ENCODE data around the gene IRF6.

IRF6 gene

DNA sequence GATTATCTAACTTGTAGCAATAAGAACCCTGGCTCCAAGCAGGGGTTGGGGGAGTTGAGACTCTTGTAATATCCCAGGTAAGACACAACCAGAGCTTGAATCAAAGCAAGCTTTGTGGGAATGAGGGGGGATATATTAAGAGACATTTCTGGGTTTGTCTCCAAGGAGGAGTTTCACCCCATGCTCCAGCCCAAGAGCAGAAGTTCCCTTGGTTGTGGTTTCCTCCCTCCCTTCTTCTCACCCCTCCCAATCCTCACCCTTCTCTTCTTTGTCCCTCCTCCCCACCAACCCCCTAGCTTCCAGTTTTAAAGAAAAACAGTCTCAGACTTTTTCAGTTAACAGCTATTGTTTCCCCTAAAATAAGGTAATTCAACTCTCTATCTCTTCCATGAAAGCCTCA lies 38.2 kb downstream of the IRF6 start:
- H3K4me1 ChIP-seq (ENCODE audit: control extremely low read depth in 1 of 4, control insufficient read depth in 4 of 4, insufficient read depth in 4 of 4, low read length in 3 of 4): peaks cover 26 to 67% (median 53%) of the 10 kb centered on the region in 4 experiments
- ChIA-PET CTCF (interaction anchor here (1.1 to 5.2 kb wide), 6 partner anchors 10 to 203 kb away, joined by 3 to 54 read pairs (median 4); partner anchors contain the start of gene TRAF3IP3), POLR2A (interaction anchor here (0.8 kb wide), 1 partner anchor 13 kb away, joined by 3 read pairs; no protein-coding TSS in a partner anchor)
- H3K27me3 ChIP-seq (replicated peaks in 2 of 5; ENCODE audit: control insufficient read depth in 4 of 5, insufficient read depth in 5 of 5, low read length in 4 of 5): no peaks in the 10 kb centered on the region
- H3K36me3 ChIP-seq (ENCODE audit: control insufficient read depth in 4 of 4, insufficient read depth in 4 of 4, low read length in 3 of 4): peaks cover 8 to 38% (median 21%) of the 10 kb centered on the region in 4 experiments
- H3K9me3 ChIP-seq (ENCODE audit: control extremely low read depth in 1 of 5, control insufficient read depth in 4 of 5, insufficient read depth in 2 of 5, low read depth in 1 of 5, low read length in 4 of 5): no peaks in the 10 kb centered on the region
- peak; percentile 31 to 61 (median 58) for DNase-seq
- H3K4me3 ChIP-seq (ENCODE audit: control insufficient read depth in 1 of 7, extremely low read depth in 1 of 7, insufficient read depth in 4 of 7, low read depth in 2 of 7, low read length in 6 of 7): peak overlapping the region in 5 of 7 experiments; percentile 1 to 68 (median 44)
- H3K27ac ChIP-seq (ENCODE audit: insufficient read depth in 1 of 2, low read depth in 1 of 2, low read length in 2 of 2, poor library complexity in 1 of 2, severe bottlenecking in 2 of 2): peak overlapping the region in 1 of 2 experiments; percentile 87

DNA sequence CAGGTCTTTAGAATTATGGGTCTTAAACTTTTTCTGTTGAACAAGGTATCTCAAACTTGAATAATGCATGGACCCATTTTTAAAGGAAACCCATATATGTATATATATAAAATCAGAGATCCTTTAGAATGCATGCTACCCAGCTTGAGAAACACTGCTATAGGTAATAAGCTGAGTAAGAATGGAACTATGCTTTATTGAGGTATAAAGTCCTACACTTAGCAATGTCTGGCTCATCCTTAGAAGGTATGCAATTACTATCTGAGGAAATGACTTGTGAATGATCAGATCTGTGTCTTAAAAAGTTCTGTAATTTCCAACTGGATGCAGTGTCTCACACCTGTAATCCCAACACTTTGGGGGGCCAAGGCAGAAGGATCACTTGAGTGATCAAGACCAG lies 38.8 kb downstream of the IRF6 start:
- no peak for DNase-seq
- H3K27me3 ChIP-seq (replicated peaks in 2 of 5; ENCODE audit: control insufficient read depth in 4 of 5, insufficient read depth in 5 of 5, low read length in 4 of 5): no peaks in the 10 kb centered on the region
- H3K4me3 ChIP-seq (ENCODE audit: control insufficient read depth in 1 of 7, extremely low read depth in 1 of 7, insufficient read depth in 4 of 7, low read depth in 2 of 7, low read length in 6 of 7): peak overlapping the region in 1 of 7 experiments; percentile 59
- H3K27ac ChIP-seq (ENCODE audit: insufficient read depth in 1 of 2, low read depth in 1 of 2, low read length in 2 of 2, poor library complexity in 1 of 2, severe bottlenecking in 2 of 2): no peak overlapping the region
- CTCF ChIA-PET: interaction anchor here (1.6 to 5.2 kb wide), 4 partner anchors 10 to 202 kb away, joined by 3 to 54 read pairs (median 16); partner anchors contain the start of gene TRAF3IP3
- no peaks in the 10 kb centered on the region for H3K9me3 ChIP-seq (ENCODE audit: control extremely low read depth in 1 of 5, control insufficient read depth in 4 of 5, insufficient read depth in 2 of 5, low read depth in 1 of 5, low read length in 4 of 5)
- peaks cover 26 to 62% (median 53%) of the 10 kb centered on the region in 4 experiments for H3K4me1 ChIP-seq (ENCODE audit: control extremely low read depth in 1 of 4, control insufficient read depth in 4 of 4, insufficient read depth in 4 of 4, low read length in 3 of 4)
- H3K36me3 ChIP-seq (ENCODE audit: control insufficient read depth in 4 of 4, insufficient read depth in 4 of 4, low read length in 3 of 4): peaks cover 12 to 42% (median 27%) of the 10 kb centered on the region in 4 experiments
- POLR2A ChIA-PET: no interaction called here

- H3K4me3 ChIP-seq (ENCODE audit: control insufficient read depth in 1 of 7, extremely low read depth in 1 of 7, insufficient read depth in 4 of 7, low read depth in 2 of 7, low read length in 6 of 7): no peak overlapping the region
- no peaks in the 10 kb centered on the region for H3K27me3 ChIP-seq (replicated peaks in 2 of 5; ENCODE audit: control insufficient read depth in 4 of 5, insufficient read depth in 5 of 5, low read length in 4 of 5)
- peaks cover 26 to 51% (median 46%) of the 10 kb centered on the region in 4 experiments for H3K4me1 ChIP-seq (ENCODE audit: control extremely low read depth in 1 of 4, control insufficient read depth in 4 of 4, insufficient read depth in 4 of 4, low read length in 3 of 4)
- no peak for DNase-seq
- peaks cover 18 to 53% (median 36%) of the 10 kb centered on the region in 4 experiments for H3K36me3 ChIP-seq (ENCODE audit: control insufficient read depth in 4 of 4, insufficient read depth in 4 of 4, low read length in 3 of 4)
- POLR2A ChIA-PET: no interaction called here
- CTCF ChIA-PET: interaction anchor here (0.8 to 5.2 kb wide), 5 partner anchors 9 to 58 kb away, joined by 3 to 54 read pairs (median 4); partner anchors contain the start of gene TRAF3IP3
- 42% methylated on average over 2 of the region's 2 CpGs for WGBS (ENCODE audit: insufficient coverage)
- H3K9me3 ChIP-seq (ENCODE audit: control extremely low read depth in 1 of 5, control insufficient read depth in 4 of 5, insufficient read depth in 2 of 5, low read depth in 1 of 5, low read length in 4 of 5): no peaks in the 10 kb centered on the region
- H3K27ac ChIP-seq (ENCODE audit: insufficient read depth in 1 of 2, low read depth in 1 of 2, low read length in 2 of 2, poor library complexity in 1 of 2, severe bottlenecking in 2 of 2): no peak overlapping the region
These were observed 39.9 kb downstream of the IRF6 start for GRCh38 chr1:209766051-209766450.

GRCh38 chr1:209761011-209761635 lies 44.8 kb downstream of the IRF6 start:
- POLR2A ChIA-PET: interaction anchor here (0.7 kb wide), 1 partner anchor 138 kb away, joined by 3 read pairs; no protein-coding TSS in a partner anchor
- Histone ChIP-seq H3K4me3 (ENCODE audit: control insufficient read depth in 1 of 7, extremely low read depth in 1 of 7, insufficient read depth in 4 of 7, low read depth in 2 of 7, low read length in 6 of 7) (no peak overlapping the region), H3K27me3 (replicated peaks in 2 of 5; ENCODE audit: control insufficient read depth in 4 of 5, insufficient read depth in 5 of 5, low read length in 4 of 5) (no peaks in the 10 kb centered on the region), H3K4me1 (ENCODE audit: control extremely low read depth in 1 of 4, control insufficient read depth in 4 of 4, insufficient read depth in 4 of 4, low read length in 3 of 4) (peaks cover 19 to 35% (median 33%) of the 10 kb centered on the region in 4 experiments), H3K9me3 (ENCODE audit: control extremely low read depth in 1 of 5, control insufficient read depth in 4 of 5, insufficient read depth in 2 of 5, low read depth in 1 of 5, low read length in 4 of 5) (no peaks in the 10 kb centered on the region), H3K27ac (ENCODE audit: insufficient read depth in 1 of 2, low read depth in 1 of 2, low read length in 2 of 2, poor library complexity in 1 of 2, severe bottlenecking in 2 of 2) (no peak overlapping the region), H3K36me3 (ENCODE audit: control insufficient read depth in 4 of 4, insufficient read depth in 4 of 4, low read length in 3 of 4) (peaks cover 21 to 67% (median 49%) of the 10 kb centered on the region in 4 experiments)
- no peak for DNase-seq
- CTCF ChIA-PET: interaction anchor here (0.8 to 8.2 kb wide), 4 partner anchors 7 to 13 kb away, joined by 4 to 54 read pairs (median 4); no protein-coding TSS in a partner anchor

- ChIA-PET CTCF (interaction anchor here (1.8 to 8.2 kb wide), 3 partner anchors 8 to 12 kb away, joined by 4 to 54 read pairs (median 5); no protein-coding TSS in a partner anchor), POLR2A (no interaction called here)
- H3K36me3 ChIP-seq (ENCODE audit: control insufficient read depth in 4 of 4, insufficient read depth in 4 of 4, low read length in 3 of 4): peaks cover 19 to 62% (median 46%) of the 10 kb centered on the region in 4 experiments
These were observed 46.0 kb downstream of the IRF6 start for GRCh38 chr1:209759829-209760359.

DNA sequence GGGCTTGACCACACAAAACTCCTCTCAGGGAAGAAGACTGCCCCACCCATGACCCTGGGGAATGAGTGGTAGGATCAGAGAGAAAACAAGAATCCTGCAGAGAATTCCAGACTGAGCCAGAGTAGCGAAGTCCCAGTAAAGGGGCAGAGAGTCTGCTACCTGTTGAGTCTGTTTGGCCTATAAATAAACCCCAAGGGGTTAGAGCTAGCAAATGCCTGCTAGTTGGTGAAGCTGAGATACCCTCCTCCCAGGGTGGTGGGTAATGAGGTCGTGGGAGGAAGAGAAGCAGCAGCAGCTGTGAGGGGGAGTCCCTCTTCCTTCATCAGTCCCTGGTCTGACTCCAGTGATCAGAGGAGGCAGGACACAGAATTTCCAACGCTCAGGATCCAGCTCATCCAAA lies 47.5 kb downstream of the IRF6 start:
- H3K27ac ChIP-seq (ENCODE audit: insufficient read depth in 1 of 2, low read depth in 1 of 2, low read length in 2 of 2, poor library complexity in 1 of 2, severe bottlenecking in 2 of 2): peak overlapping the region in 1 of 2 experiments; percentile 18
- peaks cover 27 to 48% (median 45%) of the 10 kb centered on the region in 4 experiments for H3K4me1 ChIP-seq (ENCODE audit: control extremely low read depth in 1 of 4, control insufficient read depth in 4 of 4, insufficient read depth in 4 of 4, low read length in 3 of 4)
- POLR2A ChIA-PET: no interaction called here
- no peak for DNase-seq
- 57% methylated on average over 2 of the region's 3 CpGs for WGBS (ENCODE audit: insufficient coverage)
- H3K27me3 ChIP-seq (replicated peaks in 2 of 5; ENCODE audit: control insufficient read depth in 4 of 5, insufficient read depth in 5 of 5, low read length in 4 of 5): no peaks in the 10 kb centered on the region
- no peaks in the 10 kb centered on the region for H3K9me3 ChIP-seq (ENCODE audit: control extremely low read depth in 1 of 5, control insufficient read depth in 4 of 5, insufficient read depth in 2 of 5, low read depth in 1 of 5, low read length in 4 of 5)
- H3K36me3 ChIP-seq (ENCODE audit: control insufficient read depth in 4 of 4, insufficient read depth in 4 of 4, low read length in 3 of 4): peaks cover 17 to 49% (median 38%) of the 10 kb centered on the region in 4 experiments
- CTCF ChIA-PET: interaction anchor here (0.6 to 8.2 kb wide), 3 partner anchors 10 to 66 kb away, joined by 3 to 54 read pairs (median 5); no protein-coding TSS in a partner anchor
- H3K4me3 ChIP-seq (ENCODE audit: control insufficient read depth in 1 of 7, extremely low read depth in 1 of 7, insufficient read depth in 4 of 7, low read depth in 2 of 7, low read length in 6 of 7): peak overlapping the region in 5 of 7 experiments; percentile 13 to 82 (median 68)

More at GRCh38 chr1:209759829-209760359, 46.0 kb downstream of the IRF6 start:
- WGBS (ENCODE audit: insufficient coverage): 98% methylated on average over 12 of the region's 12 CpGs
- H3K4me1 ChIP-seq (ENCODE audit: control extremely low read depth in 1 of 4, control insufficient read depth in 4 of 4, insufficient read depth in 4 of 4, low read length in 3 of 4): peaks cover 27 to 45% (median 43%) of the 10 kb centered on the region in 4 experiments
- H3K27ac ChIP-seq (ENCODE audit: insufficient read depth in 1 of 2, low read depth in 1 of 2, low read length in 2 of 2, poor library complexity in 1 of 2, severe bottlenecking in 2 of 2): no peak overlapping the region
- no peaks in the 10 kb centered on the region for H3K9me3 ChIP-seq (ENCODE audit: control extremely low read depth in 1 of 5, control insufficient read depth in 4 of 5, insufficient read depth in 2 of 5, low read depth in 1 of 5, low read length in 4 of 5)
- H3K4me3 ChIP-seq (ENCODE audit: control insufficient read depth in 1 of 7, extremely low read depth in 1 of 7, insufficient read depth in 4 of 7, low read depth in 2 of 7, low read length in 6 of 7): no peak overlapping the region
- no peak for DNase-seq
- no peaks in the 10 kb centered on the region for H3K27me3 ChIP-seq (replicated peaks in 2 of 5; ENCODE audit: control insufficient read depth in 4 of 5, insufficient read depth in 5 of 5, low read length in 4 of 5)

Measured in common myeloid progenitor, CD34-positive (primary cell).